Glutamatergic neuron (in vitro differentiated cells): ENCODE results near the gene CLIC6. TPM values are rescaled to one million over a fixed set of nuclear protein-coding genes. Genes with fewer than 3 reads are reported as not detected.
"Not testable (repeated sequence)": the region's sequence is repeated elsewhere in the genome, so short reads cannot be mapped to it uniquely, and the experiment has no call there.

Experiments used
- DNase-seq: peaks from one replicate; pipeline ENCODE4 v3.0.0; 2022
- H3K27ac Mint-ChIP-seq: one replicate; pipeline ENCODE4 v1.8.0; 2020; ENCODE audit warnings: mild to moderate bottlenecking, mixed read lengths, inconsistent platforms; ENCODE audit not compliant: unreplicated experiment
- H3K27me3 Mint-ChIP-seq: one replicate; pipeline ENCODE4 v1.8.0; 2020; ENCODE audit warnings: mild to moderate bottlenecking, moderate library complexity, mixed read lengths, inconsistent platforms; ENCODE audit not compliant: unreplicated experiment
- H3K36me3 Mint-ChIP-seq: one replicate; pipeline ENCODE4 v1.8.0; 2020; ENCODE audit warnings: mild to moderate bottlenecking, mixed read lengths, inconsistent platforms; ENCODE audit not compliant: unreplicated experiment
- H3K4me1 Mint-ChIP-seq: one replicate; pipeline ENCODE4 v1.8.0; 2020; ENCODE audit warnings: mild to moderate bottlenecking, low read depth, mixed read lengths, inconsistent platforms; ENCODE audit not compliant: unreplicated experiment
- H3K4me3 Mint-ChIP-seq: one replicate; pipeline ENCODE4 v1.8.0; 2020; ENCODE audit warnings: mild to moderate bottlenecking, mixed read lengths, inconsistent platforms; ENCODE audit not compliant: unreplicated experiment
- H3K9me3 Mint-ChIP-seq: one replicate; pipeline ENCODE4 v1.8.0; 2020; ENCODE audit warnings: mild to moderate bottlenecking, moderate library complexity, mixed read lengths, inconsistent platforms; ENCODE audit not compliant: unreplicated experiment
- CTCF ChIP-seq: fragments of 200-600 bp; sonication (generic); IDR thresholded peaks from one replicate; pipeline ENCODE4 v1.5.0; 2021; ENCODE audit not compliant: partially characterized antibody, unreplicated experiment
- total RNA-seq: library from RNA; stranded (reverse); fragmentation: NEBNext Ultra II Directional; extraction: Animal tissue kit (Norgen Biotek cat#: 25700); gene quantifications from one replicate; pipeline ENCODE4 v1.2.1, GENCODE V29; 2021; ENCODE audit not compliant: unreplicated experiment

The CLIC6 gene
- total RNA-seq, 1 donor from 2014 or later: 0.17 TPM

- TF ChIP-seq CTCF: no peak
- Mint-ChIP-seq H3K27ac (no peak overlapping the region), H3K27me3 (peaks cover 4% of the 10 kb centered on the region), H3K4me1 (no peaks in the 10 kb centered on the region), H3K36me3 (peaks cover 17% of the 10 kb centered on the region), H3K4me3 (no peak overlapping the region), H3K9me3 (peaks cover 6% of the 10 kb centered on the region)
- no peak for DNase-seq
Measured at GRCh38 chr21:34651642-34652041, 17.2 kb upstream of the CLIC6 start.

- Mint-ChIP-seq H3K4me3 (no peak overlapping the region), H3K9me3 (peaks cover 6% of the 10 kb centered on the region), H3K36me3 (peaks cover 17% of the 10 kb centered on the region), H3K27me3 (peaks cover 4% of the 10 kb centered on the region), H3K27ac (no peak overlapping the region), H3K4me1 (no peaks in the 10 kb centered on the region)
- DNase-seq: no peak
- no peak for TF ChIP-seq CTCF
Measured at GRCh38 chr21:34653522-34653921, 15.3 kb upstream of the CLIC6 start.

- no peaks in the 10 kb centered on the region for H3K4me1 Mint-ChIP-seq
- no peak for TF ChIP-seq CTCF
- no peak overlapping the region for H3K4me3 Mint-ChIP-seq
- H3K27ac Mint-ChIP-seq: no peak overlapping the region
- DNase-seq: no peak
- peaks cover 3% of the 10 kb centered on the region for H3K9me3 Mint-ChIP-seq
- H3K27me3 Mint-ChIP-seq: peaks cover 7% of the 10 kb centered on the region
- H3K36me3 Mint-ChIP-seq: peaks cover 13% of the 10 kb centered on the region
Measured at GRCh38 chr21:34661848-34662247, 6.9 kb upstream of the CLIC6 start.

GRCh38 chr21:34667761-34668160 lies 1.0 kb upstream of the CLIC6 start:
- no peak overlapping the region for H3K27ac Mint-ChIP-seq
- peaks cover 10% of the 10 kb centered on the region for H3K9me3 Mint-ChIP-seq
- TF ChIP-seq CTCF: no peak
- no peaks in the 10 kb centered on the region for H3K4me1 Mint-ChIP-seq
- DNase-seq: no peak
- H3K36me3 Mint-ChIP-seq: peaks cover 5% of the 10 kb centered on the region
- H3K27me3 Mint-ChIP-seq: peaks cover 22% of the 10 kb centered on the region
- no peak overlapping the region for H3K4me3 Mint-ChIP-seq

GRCh38 chr21:34669149-34669879 lies 520 bp downstream of the CLIC6 start:
- H3K4me3 Mint-ChIP-seq: peak overlapping the region; percentile 70
- no peaks in the 10 kb centered on the region for H3K4me1 Mint-ChIP-seq
- H3K9me3 Mint-ChIP-seq: peaks cover 10% of the 10 kb centered on the region
- peak; percentile 35 for DNase-seq
- H3K27me3 Mint-ChIP-seq: peaks cover 22% of the 10 kb centered on the region
- TF ChIP-seq CTCF: no peak
- no peak overlapping the region for H3K27ac Mint-ChIP-seq
- H3K36me3 Mint-ChIP-seq: peaks cover 5% of the 10 kb centered on the region

GRCh38 chr21:34669880-34670219 lies 1.1 kb downstream of the CLIC6 start:
- Mint-ChIP-seq H3K9me3 (peaks cover 10% of the 10 kb centered on the region), H3K27me3 (peaks cover 22% of the 10 kb centered on the region)
- H3K27ac Mint-ChIP-seq, H3K4me1 Mint-ChIP-seq, H3K36me3 Mint-ChIP-seq, DNase-seq, H3K4me3 Mint-ChIP-seq: not testable (repeated sequence)
